ENCODE data around the gene RNF183. TPM values are rescaled to one million over a fixed set of nuclear protein-coding genes. Genes with fewer than 3 reads are reported as not detected.
"Not testable (repeated sequence)": the region's sequence is repeated elsewhere in the genome, so short reads cannot be mapped to it uniquely, and the experiment has no call there.

RNF183 gene
- total RNA-seq, 3 donors from 2014 or later, result 0.37 TPM; not detected in 2

DNA sequence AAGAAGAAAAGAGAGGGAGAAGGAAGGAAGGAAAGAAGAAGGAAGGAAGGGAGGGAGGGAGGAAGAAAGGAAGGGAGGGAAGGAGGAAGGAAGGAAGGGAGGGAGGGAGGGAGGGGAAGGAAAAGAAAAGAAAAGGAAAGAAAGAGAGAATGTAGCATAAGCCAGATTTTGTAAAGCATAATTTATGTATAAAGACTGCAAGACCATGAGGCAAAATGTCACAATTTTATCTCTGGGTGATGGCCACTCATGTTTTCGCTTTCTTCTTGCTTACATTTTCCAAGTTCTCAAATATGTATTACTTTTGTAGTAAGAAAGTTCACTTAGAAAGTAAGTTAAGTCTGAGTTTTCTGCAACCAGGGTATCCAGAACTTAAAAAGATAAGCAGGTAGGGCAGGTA is 3.4 kb upstream of the RNF183 start:
- DNase-seq, result no peak
- H3K9me3 Mint-ChIP-seq, result no peaks in the 10 kb centered on the region
- ATAC-seq, result no peak
- H3K36me3 Mint-ChIP-seq (ENCODE audit: insufficient read depth), result no peaks in the 10 kb centered on the region
- no peaks in the 10 kb centered on the region for H3K4me1 Mint-ChIP-seq (ENCODE audit: low read depth)
- peaks cover 11% of the 10 kb centered on the region for H3K27me3 Mint-ChIP-seq (ENCODE audit: low read depth)
- H3K4me3 Mint-ChIP-seq, result no peak overlapping the region

DNA sequence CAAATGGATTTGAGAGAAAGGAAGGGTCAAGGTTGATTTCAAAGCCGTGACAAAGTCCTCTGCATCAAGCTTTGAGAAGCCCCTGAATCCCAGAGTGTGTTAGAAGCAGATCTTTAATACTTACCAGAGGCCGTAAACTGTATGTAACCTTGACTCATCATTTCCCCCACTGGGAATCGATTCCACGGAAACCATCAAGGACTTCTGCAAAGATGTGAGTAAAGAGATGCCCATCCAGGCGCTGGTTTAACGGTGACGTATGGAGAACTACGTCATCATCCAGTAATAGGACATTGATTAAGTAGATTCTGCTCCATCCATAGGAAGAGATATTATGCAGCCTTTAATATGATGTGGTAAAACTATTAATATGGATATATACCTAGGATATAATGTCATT is 1.6 kb downstream of the RNF183 start:
- H3K36me3 Mint-ChIP-seq (ENCODE audit: insufficient read depth), result no peaks in the 10 kb centered on the region
- H3K27me3 Mint-ChIP-seq (ENCODE audit: low read depth), result peaks cover 11% of the 10 kb centered on the region
- H3K9me3 Mint-ChIP-seq, result no peaks in the 10 kb centered on the region
- H3K4me1 Mint-ChIP-seq (ENCODE audit: low read depth), result no peaks in the 10 kb centered on the region
- ATAC-seq, result no peak
- DNase-seq, result no peak
- H3K4me3 Mint-ChIP-seq, result no peak overlapping the region

DNA sequence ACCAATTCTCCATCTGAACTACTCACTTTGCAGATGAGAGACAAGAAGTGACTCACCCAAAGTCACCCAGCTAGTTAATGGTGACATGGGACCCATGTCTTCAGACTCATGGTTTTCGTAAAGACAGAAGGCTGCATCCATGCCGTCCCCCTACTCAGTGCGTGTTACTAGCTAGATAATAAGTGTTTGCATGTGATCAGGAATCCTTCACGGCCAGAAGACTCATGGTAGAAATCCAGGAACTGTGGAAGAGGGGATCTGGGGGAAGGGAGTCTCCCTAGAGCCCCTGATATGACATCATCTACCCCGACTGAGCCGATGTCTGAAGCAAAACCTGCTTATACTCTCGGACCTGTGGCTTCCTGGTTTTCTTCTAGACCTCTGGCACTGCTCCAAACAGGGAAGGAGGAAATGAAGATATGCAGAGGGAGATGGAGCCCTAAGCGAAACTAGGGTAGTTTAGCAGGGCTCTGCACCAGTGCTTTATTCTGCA is 3.3 kb downstream of the RNF183 start:
- DNase-seq (no peak), ATAC-seq (no peak)
- Mint-ChIP-seq H3K9me3 (no peaks in the 10 kb centered on the region), H3K4me3 (no peak overlapping the region), H3K4me1 (ENCODE audit: low read depth) (no peaks in the 10 kb centered on the region), H3K36me3 (ENCODE audit: insufficient read depth) (no peaks in the 10 kb centered on the region), H3K27me3 (ENCODE audit: low read depth) (peaks cover 9% of the 10 kb centered on the region)

DNA sequence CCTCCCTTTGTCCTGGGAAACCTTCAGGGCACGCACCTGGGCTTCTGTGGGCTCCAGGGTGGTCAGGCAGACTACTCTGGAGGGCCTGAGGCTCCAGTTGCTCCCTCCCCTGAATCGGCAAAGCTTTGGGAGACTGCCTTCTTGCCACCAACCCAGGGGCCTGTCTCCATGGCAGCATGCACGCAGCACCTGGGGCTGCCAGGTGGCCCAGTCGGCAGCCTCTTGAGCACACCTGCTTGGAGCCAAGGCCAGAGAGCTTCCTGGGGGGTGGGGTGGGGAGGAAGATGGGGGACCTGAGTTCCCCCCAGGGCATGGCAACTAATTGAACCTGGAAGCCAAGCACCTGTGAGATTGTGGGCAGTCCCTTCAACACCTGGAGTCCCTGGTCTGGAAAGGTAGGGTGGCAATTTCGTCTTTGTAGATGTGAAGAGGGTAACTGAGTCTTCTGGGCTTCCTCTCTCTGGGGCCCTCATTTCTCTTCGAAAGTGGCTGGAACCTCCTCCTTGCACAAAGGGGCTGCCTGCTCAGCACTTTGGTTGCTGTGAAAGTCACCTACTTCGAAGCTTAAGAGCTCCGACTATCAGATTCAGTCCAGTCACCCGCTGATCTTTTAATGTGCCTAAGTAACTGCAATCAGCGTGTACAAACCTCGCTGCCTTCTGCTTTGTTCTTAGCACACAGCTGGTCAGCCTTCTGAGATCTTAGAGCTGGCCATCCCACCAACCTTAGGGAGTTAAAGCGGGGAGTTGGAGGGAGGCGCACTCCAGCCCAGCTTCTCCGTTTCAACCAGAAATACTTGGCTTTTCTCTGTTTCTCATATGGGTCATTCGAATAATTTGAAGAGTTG is 4.0 kb downstream of the RNF183 start:
- no peaks in the 10 kb centered on the region for H3K4me1 Mint-ChIP-seq (ENCODE audit: low read depth)
- DNase-seq (no peak), ATAC-seq (no peak)
- H3K27me3 Mint-ChIP-seq (ENCODE audit: low read depth), result peaks cover 7% of the 10 kb centered on the region
- no peak overlapping the region for H3K4me3 Mint-ChIP-seq
- H3K9me3 Mint-ChIP-seq, result no peaks in the 10 kb centered on the region
- no peaks in the 10 kb centered on the region for H3K36me3 Mint-ChIP-seq (ENCODE audit: insufficient read depth)

DNA sequence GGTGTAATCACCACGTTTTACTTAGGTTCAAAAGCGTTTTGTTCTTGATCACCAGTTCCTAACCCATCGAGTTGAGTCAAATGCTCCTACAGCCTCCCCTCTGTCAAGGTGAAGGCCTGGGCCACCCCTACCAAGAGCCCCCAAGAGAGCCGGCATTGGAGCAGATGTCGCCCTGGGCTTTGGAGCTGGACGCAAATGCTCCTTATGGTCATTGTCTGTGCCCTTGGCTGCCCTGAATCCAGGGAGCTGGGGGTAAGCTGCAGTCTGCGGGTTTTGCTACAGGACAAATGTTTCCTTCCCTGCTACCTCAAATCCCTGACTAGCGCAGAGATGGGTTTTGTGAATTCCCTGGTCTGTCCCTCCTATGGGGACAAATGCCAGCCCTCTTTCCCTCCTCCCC is 4.9 kb downstream of the RNF183 start:
- DNase-seq, result no peak

DNA sequence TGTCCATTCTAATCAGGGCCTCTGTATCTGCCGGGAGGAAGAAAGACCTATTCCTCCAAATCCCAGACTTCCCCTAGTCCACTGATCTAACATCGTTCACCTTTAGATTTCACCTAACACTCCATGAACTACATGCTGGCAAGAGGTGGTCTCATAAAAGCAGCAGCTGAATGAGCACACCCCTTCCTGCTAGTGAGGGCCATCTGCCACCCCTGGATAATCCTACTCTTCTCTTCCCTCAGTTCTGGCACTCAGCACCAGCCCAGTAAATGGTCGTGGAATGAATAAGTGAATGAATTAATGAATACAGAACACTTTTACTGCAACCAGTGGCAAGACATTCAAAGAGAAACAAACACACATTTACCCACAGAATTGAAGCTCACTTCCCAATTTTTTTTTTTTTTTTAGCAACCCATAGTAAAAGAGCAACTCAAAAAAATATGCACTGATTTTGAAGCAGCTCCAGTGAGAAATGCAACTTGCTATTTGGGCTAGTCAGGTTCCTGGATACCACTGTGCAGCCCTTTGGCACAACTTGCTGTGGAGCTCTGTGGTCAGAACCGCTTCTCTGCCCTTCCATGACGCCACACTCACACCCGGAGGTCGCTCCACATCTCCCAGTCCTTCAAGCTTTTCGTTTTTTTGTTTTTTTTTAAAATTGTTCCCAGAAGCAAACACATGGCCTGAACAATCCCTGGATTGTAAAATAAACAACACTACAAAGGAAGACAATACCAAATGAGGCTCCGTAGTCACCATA is 6.2 kb downstream of the RNF183 start:
- H3K4me1 Mint-ChIP-seq (ENCODE audit: low read depth), result no peaks in the 10 kb centered on the region
- no peak for DNase-seq
- no peaks in the 10 kb centered on the region for H3K9me3 Mint-ChIP-seq
- no peak for ATAC-seq
- H3K27me3 Mint-ChIP-seq (ENCODE audit: low read depth), result no peaks in the 10 kb centered on the region
- peaks cover 10% of the 10 kb centered on the region for H3K36me3 Mint-ChIP-seq (ENCODE audit: insufficient read depth)
- H3K4me3 Mint-ChIP-seq, result no peak overlapping the region

More for the DNA sequence above, 4.9 kb downstream of the RNF183 start:
- H3K4me1 Mint-ChIP-seq (ENCODE audit: low read depth), result no peaks in the 10 kb centered on the region
- H3K4me3 Mint-ChIP-seq, result no peak overlapping the region
- ATAC-seq, result no peak
- no peaks in the 10 kb centered on the region for H3K9me3 Mint-ChIP-seq
- H3K27me3 Mint-ChIP-seq (ENCODE audit: low read depth), result peaks cover 5% of the 10 kb centered on the region
- peaks cover 2% of the 10 kb centered on the region for H3K36me3 Mint-ChIP-seq (ENCODE audit: insufficient read depth)

DNA sequence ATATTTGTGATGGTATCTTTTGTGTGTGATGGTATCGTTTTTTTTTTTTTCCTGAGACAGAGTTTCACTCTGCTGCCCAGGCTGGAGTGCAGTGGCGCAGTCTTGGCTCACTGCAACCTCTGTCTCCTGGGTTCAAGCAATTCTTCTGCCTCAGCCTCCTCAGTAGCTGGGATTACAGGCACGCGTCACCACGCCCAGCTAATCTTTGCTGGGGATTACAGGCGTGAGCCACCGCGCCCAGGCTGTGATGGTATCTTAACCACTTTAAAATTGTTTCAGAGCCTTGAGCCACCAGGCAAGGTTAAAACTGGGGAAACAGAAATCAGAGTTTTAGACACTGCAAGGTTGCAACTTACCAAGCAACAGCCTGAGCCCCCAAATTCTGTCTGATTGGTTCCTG is 6.9 kb downstream of the RNF183 start:
- ATAC-seq, result not testable (repeated sequence)

DNA sequence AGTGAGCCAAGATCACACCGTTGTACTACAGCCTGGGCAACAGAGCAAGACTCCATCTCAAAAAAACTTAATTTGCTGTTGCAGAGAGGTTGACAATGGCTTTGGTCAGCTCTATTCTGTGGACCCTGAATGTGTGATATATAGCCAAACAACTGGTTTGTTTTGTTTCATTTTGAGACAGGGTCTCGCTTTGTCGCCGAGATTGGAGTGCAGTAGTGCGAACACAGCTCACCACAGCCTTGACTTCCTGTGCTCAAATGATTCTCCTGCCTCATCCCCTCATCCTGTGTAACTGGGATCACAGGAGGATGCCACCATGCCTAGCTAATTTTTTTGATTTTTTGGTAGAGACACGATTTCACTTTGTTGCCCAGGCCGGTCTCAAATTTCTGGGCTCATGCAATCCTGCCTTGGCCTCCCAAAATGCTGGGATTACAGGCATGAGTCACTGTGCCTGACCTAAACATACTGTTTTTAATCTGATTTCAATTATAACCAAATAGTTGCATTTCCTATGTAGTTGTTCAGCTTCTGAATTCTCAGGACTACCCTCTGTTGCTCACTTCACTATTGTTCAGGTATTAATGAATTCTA is 9.8 kb downstream of the RNF183 start:
- DNase-seq (no peak), ATAC-seq (no peak)
- Mint-ChIP-seq H3K4me3 (no peak overlapping the region), H3K27me3 (ENCODE audit: low read depth) (no peaks in the 10 kb centered on the region), H3K36me3 (ENCODE audit: insufficient read depth) (peaks cover 38% of the 10 kb centered on the region), H3K4me1 (ENCODE audit: low read depth) (no peaks in the 10 kb centered on the region), H3K9me3 (no peaks in the 10 kb centered on the region)

More for the DNA sequence above, 6.9 kb downstream of the RNF183 start:
- not testable (repeated sequence) for H3K4me1 Mint-ChIP-seq (ENCODE audit: low read depth); H3K27me3 Mint-ChIP-seq (ENCODE audit: low read depth); H3K9me3 Mint-ChIP-seq; DNase-seq; H3K4me3 Mint-ChIP-seq
- peaks cover 16% of the 10 kb centered on the region for H3K36me3 Mint-ChIP-seq (ENCODE audit: insufficient read depth)

DNA sequence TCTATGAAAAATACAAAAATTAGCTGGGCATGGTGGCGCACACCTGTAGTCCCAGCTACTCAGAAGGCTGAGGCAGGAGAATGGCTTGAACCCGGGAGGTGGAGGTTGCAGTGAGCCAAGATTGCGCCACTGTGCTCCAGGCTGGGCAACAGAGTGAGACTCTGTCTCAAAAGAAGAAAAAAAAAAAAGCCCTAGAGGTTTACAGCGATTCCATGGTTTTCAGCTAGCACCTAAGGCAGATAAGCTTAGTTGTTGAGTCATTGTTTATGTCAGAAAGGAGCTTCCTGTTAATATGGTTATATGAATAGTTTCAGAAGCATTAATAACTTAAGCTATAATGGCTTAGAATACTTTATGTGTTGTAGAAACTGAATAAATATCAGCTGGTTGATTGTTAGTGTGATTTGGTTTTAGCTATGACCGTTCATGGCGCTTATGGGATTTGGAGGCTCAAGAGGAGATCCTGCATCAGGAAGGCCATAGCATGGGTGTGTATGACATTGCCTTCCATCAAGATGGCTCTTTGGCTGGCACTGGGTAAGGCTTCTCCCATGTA is 13.0 kb downstream of the RNF183 start:
- no peaks in the 10 kb centered on the region for H3K27me3 Mint-ChIP-seq (ENCODE audit: low read depth)
- H3K4me1 Mint-ChIP-seq (ENCODE audit: low read depth), result no peaks in the 10 kb centered on the region
- no peaks in the 10 kb centered on the region for H3K9me3 Mint-ChIP-seq
- ATAC-seq (no peak), DNase-seq (no peak)
- H3K4me3 Mint-ChIP-seq, result no peak overlapping the region
- peaks cover 53% of the 10 kb centered on the region for H3K36me3 Mint-ChIP-seq (ENCODE audit: insufficient read depth)

DNA sequence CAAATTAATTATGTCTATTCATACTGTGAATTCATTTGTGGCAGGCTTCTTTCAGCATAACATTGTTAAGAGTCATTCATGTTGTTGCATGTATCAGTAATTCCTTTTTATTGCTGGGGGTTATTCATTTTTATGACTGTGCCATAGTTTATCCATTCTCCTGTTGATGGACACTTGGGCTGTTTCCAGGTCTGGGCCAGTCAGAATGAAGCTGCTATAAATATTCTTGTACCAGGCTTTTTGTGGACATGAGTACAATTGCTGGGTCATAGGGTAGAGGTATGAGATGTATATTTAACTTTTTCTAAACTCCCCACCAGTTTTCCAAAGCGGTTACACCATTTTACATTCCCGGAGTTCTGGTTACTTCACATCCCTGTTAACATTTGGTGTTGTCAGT is 14.1 kb downstream of the RNF183 start:
- H3K4me3 Mint-ChIP-seq, result no peak overlapping the region
- no peaks in the 10 kb centered on the region for H3K27me3 Mint-ChIP-seq (ENCODE audit: low read depth)
- DNase-seq (no peak), ATAC-seq (no peak)
- H3K36me3 Mint-ChIP-seq (ENCODE audit: insufficient read depth), result peaks cover 61% of the 10 kb centered on the region
- H3K4me1 Mint-ChIP-seq (ENCODE audit: low read depth), result no peaks in the 10 kb centered on the region
- H3K9me3 Mint-ChIP-seq, result no peaks in the 10 kb centered on the region

DNA sequence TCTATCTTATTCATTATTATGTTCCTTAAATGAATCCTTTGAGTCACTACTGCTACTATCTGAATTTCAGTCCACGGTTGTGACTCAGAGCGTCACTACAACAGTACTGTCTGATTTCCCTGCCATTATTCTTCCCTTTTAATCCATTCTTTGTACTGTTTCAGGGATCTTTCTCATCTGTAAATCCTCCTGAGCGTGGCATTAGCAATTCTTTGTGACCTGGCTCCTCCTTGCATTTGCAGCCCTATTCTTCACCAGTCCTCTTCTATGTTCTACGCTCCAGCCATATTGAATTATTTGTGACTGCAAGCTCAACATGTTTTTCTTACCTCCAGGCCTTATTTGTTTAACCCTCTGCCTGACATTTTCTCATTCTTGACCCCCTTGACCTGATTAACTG is 21.8 kb downstream of the RNF183 start:
- H3K9me3 Mint-ChIP-seq, result no peaks in the 10 kb centered on the region
- no peak for ATAC-seq
- no peaks in the 10 kb centered on the region for H3K27me3 Mint-ChIP-seq (ENCODE audit: low read depth)
- H3K4me3 Mint-ChIP-seq, result no peak overlapping the region
- peaks cover 27% of the 10 kb centered on the region for H3K4me1 Mint-ChIP-seq (ENCODE audit: low read depth)
- no peak for DNase-seq
- H3K36me3 Mint-ChIP-seq (ENCODE audit: insufficient read depth), result peaks cover 62% of the 10 kb centered on the region

DNA sequence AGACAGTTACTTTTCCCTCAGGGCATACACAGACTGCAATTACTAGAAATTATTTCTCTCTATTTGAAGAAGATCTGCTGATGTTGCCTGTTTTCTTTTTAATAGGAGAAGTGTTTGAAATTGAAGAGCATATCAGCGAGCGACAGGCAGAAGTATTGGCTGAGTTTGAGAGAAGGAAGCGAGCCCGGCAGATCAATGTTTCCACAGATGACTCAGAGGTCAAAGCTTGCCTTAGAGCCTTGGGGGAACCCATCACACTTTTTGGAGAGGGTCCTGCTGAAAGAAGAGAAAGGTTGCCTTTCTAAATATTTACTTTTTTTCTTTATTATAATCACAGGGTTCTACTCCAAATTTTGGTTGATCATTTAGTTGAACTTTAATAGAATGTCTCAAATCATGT is 24.3 kb downstream of the RNF183 start:
- ATAC-seq (no peak), DNase-seq (no peak)
- Mint-ChIP-seq H3K36me3 (ENCODE audit: insufficient read depth) (peaks cover 48% of the 10 kb centered on the region), H3K4me3 (peak overlapping the region; percentile 26), H3K27me3 (ENCODE audit: low read depth) (no peaks in the 10 kb centered on the region), H3K9me3 (no peaks in the 10 kb centered on the region), H3K4me1 (ENCODE audit: low read depth) (peaks cover 32% of the 10 kb centered on the region)

DNA sequence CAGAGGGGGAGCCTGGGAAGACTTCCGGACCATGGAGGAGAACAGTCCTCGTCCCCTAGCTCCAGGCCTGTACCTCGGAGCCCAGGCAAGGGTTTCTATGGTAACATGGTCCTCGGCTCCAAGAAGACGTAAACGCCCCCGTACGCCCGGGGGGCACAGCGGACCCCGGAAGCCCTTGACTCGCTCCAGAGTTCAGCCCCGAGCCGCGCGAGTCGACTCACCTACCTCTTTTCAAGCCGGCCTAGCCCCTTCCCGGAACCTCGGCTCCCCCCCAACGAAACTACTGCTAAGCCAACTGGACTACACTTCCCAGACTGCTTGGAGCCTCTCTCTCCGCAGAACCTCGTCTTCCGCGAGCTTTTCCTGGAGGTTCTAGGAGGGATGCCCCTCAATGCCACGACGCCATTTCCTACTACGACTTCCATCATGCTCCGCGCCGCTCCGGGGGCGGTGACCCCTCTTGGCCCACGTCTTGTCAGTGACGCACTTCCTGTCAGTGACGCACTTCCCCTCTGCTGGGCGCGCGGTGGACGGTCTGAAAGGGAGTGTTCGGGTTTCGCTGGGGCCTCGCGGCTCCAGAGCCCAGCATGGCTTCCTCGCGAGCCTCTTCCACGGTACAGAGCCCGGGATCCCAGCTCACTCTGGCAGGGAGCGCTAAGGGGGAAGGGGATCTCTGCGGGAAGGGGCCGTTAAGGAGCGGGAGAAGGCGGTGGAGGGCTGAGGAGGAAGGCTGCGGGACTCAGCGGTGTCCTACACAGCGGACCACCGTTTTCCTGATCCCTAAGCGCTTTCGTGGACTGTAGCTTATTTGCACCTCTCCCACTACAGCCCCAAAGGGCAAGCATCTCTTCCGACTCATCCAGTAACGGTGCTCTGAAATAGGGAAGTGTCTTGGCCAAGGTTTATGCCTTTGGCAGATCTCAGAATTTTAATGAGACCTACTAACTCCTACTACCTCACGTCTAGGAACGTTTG is 27.7 kb downstream of the RNF183 start, which contains the start of the genes CDC26 and PRPF4:
TSS of gene CDC26 (minus strand) at position 416 of the 975 bp plus-strand sequence. CDS start 3,065 bp downstream, outside the sequence.
TSS of gene PRPF4 (plus strand) at position 502 of the 975 bp plus-strand sequence. CDS start at position 588, 86 bp downstream.
- H3K27me3 Mint-ChIP-seq (ENCODE audit: low read depth), result no peaks in the 10 kb centered on the region
- H3K4me1 Mint-ChIP-seq (ENCODE audit: low read depth), result peaks cover 28% of the 10 kb centered on the region
- peak; percentile 93 for ATAC-seq
- H3K4me3 Mint-ChIP-seq, result no peak within 1 kb of the TSS
- H3K36me3 Mint-ChIP-seq (ENCODE audit: insufficient read depth), result peaks cover 43% of the 10 kb centered on the region
- peak; percentile 92 for DNase-seq
- no peaks in the 10 kb centered on the region for H3K9me3 Mint-ChIP-seq
